Tibial nerve (tissue), 4 donors: ENCODE results near the gene PRR13. TPM values are rescaled to one million over a fixed set of nuclear protein-coding genes. Genes with fewer than 3 reads are reported as not detected.

ENCODE experiments used
- DNase-seq, 2 donors: peaks; one replicate each; pipeline ENCODE4 v3.0.0-alpha.2; 2019; ENCODE audit warnings: low spot score in 2 of 2
- H3K27ac ChIP-seq, 4 donors: fragments of 200-600 bp; sonication (generic) in 3 of 4; one replicate each; pipeline ENCODE4 v1.5.1; 2017 to 2019; ENCODE audit warnings: mild to moderate bottlenecking in 1 of 4
- H3K27me3 ChIP-seq, 2 donors: fragments of 200-600 bp; sonication (generic) in 1 of 2; one replicate each; pipeline versions ENCODE4 v1.5.1 to v1.6.0; 2017 to 2019
- H3K36me3 ChIP-seq, 3 donors: fragments of 200-600 bp; sonication (generic); one replicate each; pipeline ENCODE4 v1.5.1; 2018 to 2019
- H3K4me1 ChIP-seq, 4 donors: fragments of 200-600 bp; sonication (generic) in 3 of 4; one replicate each; pipeline ENCODE4 v1.5.1; 2017 to 2019
- H3K4me3 ChIP-seq, 4 donors: fragments of 200-600 bp; sonication (generic) in 3 of 4; one replicate each; pipeline ENCODE4 v1.5.1; 2017 to 2019; ENCODE audit warnings: mild to moderate bottlenecking in 1 of 4, moderate library complexity in 1 of 4
- H3K9me3 ChIP-seq, 4 donors: fragments of 200-600 bp; sonication (generic) in 3 of 4; one replicate each; pipeline ENCODE4 v1.5.1; 2017 to 2019
- EP300 ChIP-seq, 2 donors: sonication (generic); formaldehyde crosslinking; IDR thresholded peaks; one replicate each; pipeline ENCODE4 v1.6.1; 2017; ENCODE audit warnings: antibody characterized with exemption in 2 of 2, mild to moderate bottlenecking in 1 of 2
- POLR2A ChIP-seq, 2 donors: fragments of 450-650 bp; IDR thresholded peaks; one replicate each; pipeline ENCODE4 v1.6.1; 2017; ENCODE audit warnings: antibody characterized with exemption in 2 of 2, mild to moderate bottlenecking in 2 of 2, moderate library complexity in 2 of 2
- WGBS, 2 donors: methylation state at CpG; one replicate each; pipeline ENCODE4 v1.1.5; 2018; 5-methylcytosine and 5-hydroxymethylcytosine counted together
- total RNA-seq, 4 donors: library from RNA; depleted of rRNA; stranded (reverse); fragments of >200 nt; gene quantifications; one replicate each; pipeline ENCODE4 v1.1.0, GENCODE V29; 2016
- TF ChIP-seq, protein P1 (sequence below), 5 experiments: fragments of 200-600 bp in 3 of 5; fragments of 450-650 bp in 2 of 5; sonication (generic) in 3 of 5; IDR thresholded peaks; one replicate each; pipeline ENCODE4 v1.5.1; 2016 to 2019; ENCODE audit warnings: antibody characterized with exemption in 5 of 5, mild to moderate bottlenecking in 3 of 5, moderate library complexity in 2 of 5

Gene PRR13
- total RNA-seq, 4 donors from 2014 or later: 54.6 to 125 (median 57.0) TPM

DNA sequence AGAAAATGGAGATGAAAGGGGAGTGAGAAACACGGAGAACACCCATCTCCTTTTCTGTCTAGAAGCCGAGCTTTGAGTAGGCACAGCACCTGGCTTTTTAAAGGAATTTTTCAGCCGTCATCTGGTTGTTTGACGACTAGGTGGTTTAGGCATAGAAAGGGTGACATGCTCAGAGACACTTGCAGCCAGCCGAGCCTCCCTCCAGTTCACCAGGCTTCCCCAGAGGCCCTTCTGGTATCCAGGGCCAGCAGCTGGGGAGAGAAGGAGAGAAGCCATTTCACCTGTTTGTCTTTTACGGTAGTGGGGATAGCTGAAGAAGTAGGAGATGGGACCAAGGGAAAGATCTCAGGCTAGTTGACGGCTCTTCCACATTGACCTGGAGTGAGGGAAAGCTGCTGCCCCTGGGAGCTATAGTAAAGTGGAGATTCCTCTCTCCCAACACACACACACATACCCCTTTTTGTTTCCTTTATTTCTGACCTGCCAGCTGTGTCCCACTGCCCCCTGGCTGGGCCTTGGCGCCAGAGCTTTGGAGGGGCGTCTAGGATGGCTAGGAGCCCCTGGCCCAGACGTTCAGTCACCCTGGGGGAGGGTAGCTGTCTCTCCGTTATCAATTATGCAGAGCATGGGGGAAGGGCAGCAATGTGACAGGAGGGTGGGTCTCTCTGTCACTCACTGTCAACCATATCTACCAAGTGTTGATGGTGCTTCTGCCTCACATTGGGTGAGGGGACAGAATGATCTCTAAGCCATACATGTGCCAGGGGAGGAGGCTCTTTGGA is 52.3 kb downstream of the PRR13 start:
- Histone ChIP-seq H3K27ac (peak overlapping the region; percentile 69 to 91 (median 86)), H3K4me3 (peak overlapping the region; percentile 47 to 72 (median 64)), H3K27me3 (no peaks in the 10 kb centered on the region), H3K36me3 (peaks cover 0 to 3% (median 0%) of the 10 kb centered on the region in 3 donors), H3K9me3 (no peaks in the 10 kb centered on the region), H3K4me1 (peaks cover 0 to 64% (median 29%) of the 10 kb centered on the region in 4 donors)
- WGBS, 2 donors: 24% methylated on average over 11 of the region's 11 CpGs
- DNase-seq: no peak
- TF ChIP-seq, protein P1, sequence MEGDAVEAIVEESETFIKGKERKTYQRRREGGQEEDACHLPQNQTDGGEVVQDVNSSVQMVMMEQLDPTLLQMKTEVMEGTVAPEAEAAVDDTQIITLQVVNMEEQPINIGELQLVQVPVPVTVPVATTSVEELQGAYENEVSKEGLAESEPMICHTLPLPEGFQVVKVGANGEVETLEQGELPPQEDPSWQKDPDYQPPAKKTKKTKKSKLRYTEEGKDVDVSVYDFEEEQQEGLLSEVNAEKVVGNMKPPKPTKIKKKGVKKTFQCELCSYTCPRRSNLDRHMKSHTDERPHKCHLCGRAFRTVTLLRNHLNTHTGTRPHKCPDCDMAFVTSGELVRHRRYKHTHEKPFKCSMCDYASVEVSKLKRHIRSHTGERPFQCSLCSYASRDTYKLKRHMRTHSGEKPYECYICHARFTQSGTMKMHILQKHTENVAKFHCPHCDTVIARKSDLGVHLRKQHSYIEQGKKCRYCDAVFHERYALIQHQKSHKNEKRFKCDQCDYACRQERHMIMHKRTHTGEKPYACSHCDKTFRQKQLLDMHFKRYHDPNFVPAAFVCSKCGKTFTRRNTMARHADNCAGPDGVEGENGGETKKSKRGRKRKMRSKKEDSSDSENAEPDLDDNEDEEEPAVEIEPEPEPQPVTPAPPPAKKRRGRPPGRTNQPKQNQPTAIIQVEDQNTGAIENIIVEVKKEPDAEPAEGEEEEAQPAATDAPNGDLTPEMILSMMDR (IDR thresholded peaks at IDR 0.05): no peak
- no peak for TF ChIP-seq EP300 (IDR thresholded peaks at IDR 0.05)
- no peak for TF ChIP-seq POLR2A (IDR thresholded peaks at IDR 0.05)

Other genes with a start within 250 kb of the PRR13 start
- 10 to 100 TPM in 2 of 4 donors, 1 to 10 TPM in 2; 3.6 to 15.1 (median 8.9) TPM for gene ITGB7, start 234.5 kb upstream of the PRR13 start, total RNA-seq
- 10 to 100 TPM; 28.0 to 32.3 (median 31.4) TPM for gene RARG, start 209.5 kb upstream of the PRR13 start, total RNA-seq
- gene ESPL1, start 173.4 kb upstream of the PRR13 start, total RNA-seq: 1 to 10 TPM in 3 of 4 donors, not detected in 1; 2.2 to 8.7 (median 2.5) TPM
- 100 to 1,000 TPM; 518 to 673 (median 591) TPM for gene PFDN5, start 146.2 kb upstream of the PRR13 start, total RNA-seq
- 10 to 100 TPM; 49.2 to 82.8 (median 54.3) TPM for gene MYG1, start 142.0 kb upstream of the PRR13 start, total RNA-seq
- 10 to 100 TPM; 55.5 to 76.8 (median 64.5) TPM for gene AAAS, start 120.1 kb upstream of the PRR13 start, total RNA-seq
- under 1 TPM in 1 of 4 donors, not detected in 3; 0.21 TPM for gene SP7, start 105.4 kb upstream of the PRR13 start, total RNA-seq
- 10 to 100 TPM; 45.3 to 81.5 (median 65.0) TPM for gene SP1, start 61.6 kb upstream of the PRR13 start, total RNA-seq
- not detected for gene AMHR2, start 17.9 kb upstream of the PRR13 start, total RNA-seq
- gene PCBP2, start 10.4 kb downstream of the PRR13 start, total RNA-seq: 100 to 1,000 TPM; 414 to 583 (median 490) TPM
- 10 to 100 TPM; 35.6 to 95.1 (median 58.3) TPM for gene MAP3K12, start 57.7 kb downstream of the PRR13 start, total RNA-seq
- 10 to 100 TPM; 25.3 to 56.4 (median 36.1) TPM for gene TARBP2, start 59.5 kb downstream of the PRR13 start, total RNA-seq
- gene NPFF, start 65.8 kb downstream of the PRR13 start, total RNA-seq: not detected
- gene ATF7, start 184.6 kb downstream of the PRR13 start, total RNA-seq: 10 to 100 TPM; 30.1 to 47.9 (median 34.4) TPM
- gene ATP5MC2, start 234.3 kb downstream of the PRR13 start, total RNA-seq: 100 to 1,000 TPM; 191 to 223 (median 208) TPM